ENCODE results near the gene HUNK.

The HUNK gene

DNA sequence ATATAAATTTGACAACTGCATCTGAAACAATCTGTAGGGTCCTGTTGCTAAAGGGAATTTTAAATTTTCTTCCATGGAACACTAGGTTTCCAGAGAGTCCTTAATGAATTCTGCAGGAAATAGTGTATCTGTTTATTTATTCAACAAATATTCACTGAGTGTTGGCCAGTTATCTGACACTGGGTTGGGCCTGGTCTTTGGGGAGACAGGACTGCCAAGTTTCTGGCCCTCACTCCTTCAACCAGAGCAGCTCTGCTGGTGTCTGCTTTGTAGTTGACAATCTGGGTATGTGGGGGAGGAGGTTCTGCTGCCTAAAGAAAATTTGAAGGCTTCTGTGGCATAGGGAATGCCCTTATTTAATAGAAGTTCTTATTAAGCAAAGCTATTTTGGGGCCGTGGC lies 26.1 kb upstream of the HUNK start:
- no peak overlapping the region for H4K12ac ChIP-seq (ENCODE audit: low read depth, low read length)
- H3K79me1 ChIP-seq (ENCODE audit: low read length): no peaks in the 10 kb centered on the region
- no peak for DNase-seq
- no peaks in the 10 kb centered on the region for H3K4me1 ChIP-seq (ENCODE audit: control insufficient read depth in 1 of 2, insufficient read depth in 2 of 2, low read length in 2 of 2)
- H3K4me2 ChIP-seq (ENCODE audit: low read length): no peak overlapping the region
- no peak overlapping the region for H2AFZ ChIP-seq (ENCODE audit: insufficient read depth, low read length, poor library complexity)
- H3K79me2 ChIP-seq (ENCODE audit: control insufficient read depth, insufficient read depth, low read length, poor library complexity): no peaks in the 10 kb centered on the region
- WGBS (ENCODE audit: extremely low coverage, insufficient coverage, insufficient read length): no CpG with 5 or more reads among the region's 1 CpG
- H2BK5ac ChIP-seq (ENCODE audit: low read depth, low read length, poor library complexity): no peak overlapping the region
- no peak overlapping the region for H3K14ac ChIP-seq (ENCODE audit: low read length)
- H3K36me3 ChIP-seq (ENCODE audit: control insufficient read depth in 1 of 2, insufficient read depth in 2 of 2, low read length in 2 of 2): no peaks in the 10 kb centered on the region
- no peak overlapping the region for H3K4ac ChIP-seq (ENCODE audit: low read depth, low read length)
- no peak overlapping the region for H2BK12ac ChIP-seq (ENCODE audit: low read length)
- H3K9ac ChIP-seq (ENCODE audit: low read length): no peak overlapping the region
- no peak overlapping the region for H4K91ac ChIP-seq (ENCODE audit: low read depth, low read length)
- peaks cover 3% of the 10 kb centered on the region for H3K9me3 ChIP-seq (ENCODE audit: insufficient read depth, low read depth, low read length)
- no peak overlapping the region for H3K23ac ChIP-seq (ENCODE audit: low read length)
- no peak overlapping the region for H2AK5ac ChIP-seq (ENCODE audit: low read length)
- no peak overlapping the region for H3K27ac ChIP-seq (ENCODE audit: low read depth, low read length)
- no peak overlapping the region for H3K4me3 ChIP-seq (ENCODE audit: low read depth, low read length)
- no peak overlapping the region for H2BK120ac ChIP-seq (ENCODE audit: insufficient read depth, low read length, poor library complexity)
- no peak overlapping the region for H3K18ac ChIP-seq (ENCODE audit: low read length)
- no peak overlapping the region for H4K8ac ChIP-seq (ENCODE audit: low read depth, low read length)
- H3K27me3 ChIP-seq (ENCODE audit: insufficient read depth, low read length): no peaks in the 10 kb centered on the region

DNA sequence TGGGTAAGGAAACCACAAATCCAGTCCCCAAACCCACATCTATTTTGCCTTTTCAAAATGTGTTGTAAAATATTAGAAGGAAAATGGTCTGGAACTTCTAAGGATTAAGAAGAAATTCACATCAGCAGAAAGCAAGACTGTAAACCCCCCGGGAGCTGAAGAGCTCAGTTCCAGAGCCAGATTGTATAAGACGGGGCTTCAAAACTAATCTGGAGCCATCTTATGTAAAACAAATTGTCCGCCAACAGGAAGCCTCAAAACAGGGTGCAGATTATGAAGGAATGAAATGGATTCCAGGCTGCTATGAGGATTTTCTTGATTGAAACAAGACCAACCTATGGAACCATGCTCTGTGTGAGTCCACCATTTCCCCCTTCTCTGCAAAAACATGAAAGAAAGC lies 25.1 kb upstream of the HUNK start:
- H3K27ac ChIP-seq (ENCODE audit: low read depth, low read length): no peak overlapping the region

DNA sequence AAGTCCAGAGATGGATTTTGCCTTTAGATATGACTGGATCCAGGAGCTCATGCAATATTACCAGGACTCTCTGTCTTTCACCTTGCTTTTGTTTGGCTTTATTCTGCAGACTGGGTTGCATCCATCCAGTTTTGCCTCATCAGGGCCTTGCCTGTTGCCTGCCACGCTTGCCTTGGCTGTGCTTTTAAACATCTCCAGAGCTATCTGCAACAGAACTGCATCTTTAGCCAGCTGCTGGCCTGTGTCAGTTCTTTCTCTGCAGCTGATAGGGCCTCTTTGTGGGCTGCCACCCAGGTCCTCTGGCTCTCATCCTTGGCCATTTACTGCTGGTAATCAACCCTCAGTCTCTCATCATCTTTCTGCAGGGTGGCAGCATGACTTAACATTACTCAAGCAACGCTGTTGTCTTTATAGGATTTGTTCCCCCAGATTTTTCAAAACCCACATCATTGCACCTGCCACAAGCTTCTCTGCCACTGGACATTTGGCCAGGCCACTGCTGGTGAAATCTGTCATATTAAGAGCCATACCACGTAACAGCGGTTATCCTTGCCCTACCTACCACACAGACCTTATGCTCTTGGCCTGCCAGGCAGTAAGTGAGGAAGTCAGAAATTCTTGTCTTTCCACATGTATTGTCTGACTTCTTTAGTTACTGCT lies 24.4 kb upstream of the HUNK start:
- no peak overlapping the region for H3K4me3 ChIP-seq (ENCODE audit: low read depth, low read length)
- no peak overlapping the region for H3K27ac ChIP-seq (ENCODE audit: low read depth, low read length)
- peaks cover 3% of the 10 kb centered on the region for H3K9me3 ChIP-seq (ENCODE audit: insufficient read depth, low read depth, low read length)
- no peaks in the 10 kb centered on the region for H3K27me3 ChIP-seq (ENCODE audit: insufficient read depth, low read length)
- no peak overlapping the region for H2AK5ac ChIP-seq (ENCODE audit: low read length)
- H3K18ac ChIP-seq (ENCODE audit: low read length): no peak overlapping the region
- H2BK5ac ChIP-seq (ENCODE audit: low read depth, low read length, poor library complexity): no peak overlapping the region
- H3K79me1 ChIP-seq (ENCODE audit: low read length): no peaks in the 10 kb centered on the region
- no peak overlapping the region for H3K4me2 ChIP-seq (ENCODE audit: low read length)
- H2BK12ac ChIP-seq (ENCODE audit: low read length): no peak overlapping the region
- H3K4ac ChIP-seq (ENCODE audit: low read depth, low read length): no peak overlapping the region
- no peaks in the 10 kb centered on the region for H3K36me3 ChIP-seq (ENCODE audit: control insufficient read depth in 1 of 2, insufficient read depth in 2 of 2, low read length in 2 of 2)
- no peak overlapping the region for H4K91ac ChIP-seq (ENCODE audit: low read depth, low read length)
- no peak overlapping the region for H4K8ac ChIP-seq (ENCODE audit: low read depth, low read length)
- no peak overlapping the region for H3K9ac ChIP-seq (ENCODE audit: low read length)
- no peak overlapping the region for H4K12ac ChIP-seq (ENCODE audit: low read depth, low read length)
- H3K14ac ChIP-seq (ENCODE audit: low read length): no peak overlapping the region
- no peak overlapping the region for H2AFZ ChIP-seq (ENCODE audit: insufficient read depth, low read length, poor library complexity)
- H3K79me2 ChIP-seq (ENCODE audit: control insufficient read depth, insufficient read depth, low read length, poor library complexity): no peaks in the 10 kb centered on the region
- DNase-seq: no peak
- WGBS (ENCODE audit: extremely low coverage, insufficient coverage, insufficient read length): no CpG with 5 or more reads among the region's 4 CpGs
- H2BK120ac ChIP-seq (ENCODE audit: insufficient read depth, low read length, poor library complexity): no peak overlapping the region
- H3K23ac ChIP-seq (ENCODE audit: low read length): no peak overlapping the region
- H3K4me1 ChIP-seq (ENCODE audit: control insufficient read depth in 1 of 2, insufficient read depth in 2 of 2, low read length in 2 of 2): no peaks in the 10 kb centered on the region

More for the DNA sequence above, 25.1 kb upstream of the HUNK start:
- H3K4me3 ChIP-seq (ENCODE audit: low read depth, low read length): no peak overlapping the region
- no peak for DNase-seq
- no peak overlapping the region for H3K4ac ChIP-seq (ENCODE audit: low read depth, low read length)
- no peak overlapping the region for H2AK5ac ChIP-seq (ENCODE audit: low read length)
- no peak overlapping the region for H3K23ac ChIP-seq (ENCODE audit: low read length)
- H3K4me2 ChIP-seq (ENCODE audit: low read length): no peak overlapping the region
- no peak overlapping the region for H4K8ac ChIP-seq (ENCODE audit: low read depth, low read length)
- H2AFZ ChIP-seq (ENCODE audit: insufficient read depth, low read length, poor library complexity): no peak overlapping the region
- H3K18ac ChIP-seq (ENCODE audit: low read length): no peak overlapping the region
- H4K91ac ChIP-seq (ENCODE audit: low read depth, low read length): no peak overlapping the region
- no peaks in the 10 kb centered on the region for H3K36me3 ChIP-seq (ENCODE audit: control insufficient read depth in 1 of 2, insufficient read depth in 2 of 2, low read length in 2 of 2)
- H2BK12ac ChIP-seq (ENCODE audit: low read length): no peak overlapping the region
- H3K79me1 ChIP-seq (ENCODE audit: low read length): no peaks in the 10 kb centered on the region
- no peak overlapping the region for H2BK120ac ChIP-seq (ENCODE audit: insufficient read depth, low read length, poor library complexity)
- H4K12ac ChIP-seq (ENCODE audit: low read depth, low read length): no peak overlapping the region
- H3K27me3 ChIP-seq (ENCODE audit: insufficient read depth, low read length): no peaks in the 10 kb centered on the region
- H3K9ac ChIP-seq (ENCODE audit: low read length): no peak overlapping the region
- H3K14ac ChIP-seq (ENCODE audit: low read length): no peak overlapping the region
- no CpG with 5 or more reads among the region's 3 CpGs for WGBS (ENCODE audit: extremely low coverage, insufficient coverage, insufficient read length)
- no peaks in the 10 kb centered on the region for H3K79me2 ChIP-seq (ENCODE audit: control insufficient read depth, insufficient read depth, low read length, poor library complexity)
- H3K4me1 ChIP-seq (ENCODE audit: control insufficient read depth in 1 of 2, insufficient read depth in 2 of 2, low read length in 2 of 2): no peaks in the 10 kb centered on the region
- no peak overlapping the region for H2BK5ac ChIP-seq (ENCODE audit: low read depth, low read length, poor library complexity)
- peaks cover 3% of the 10 kb centered on the region for H3K9me3 ChIP-seq (ENCODE audit: insufficient read depth, low read depth, low read length)

DNA sequence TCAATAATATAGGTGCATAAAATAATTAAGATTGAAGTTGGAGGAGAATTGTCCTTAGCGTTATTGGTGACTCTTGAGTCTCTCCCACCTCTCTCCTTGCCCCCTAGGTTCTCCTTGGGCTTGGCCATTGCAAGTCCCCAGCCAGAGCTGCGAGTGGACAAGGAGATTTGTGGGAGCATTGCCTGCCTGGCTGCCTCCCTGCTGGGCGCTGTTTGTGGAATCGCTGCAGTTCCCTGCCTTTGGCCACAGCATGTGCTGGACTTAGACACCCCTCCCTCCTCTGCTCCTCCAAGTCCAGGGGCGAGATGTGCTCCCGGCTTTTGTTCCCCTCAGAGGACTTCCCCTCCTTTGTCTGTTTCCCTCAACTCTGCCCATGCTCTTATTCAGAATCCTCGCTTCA lies 21.9 kb upstream of the HUNK start:
- Histone ChIP-seq H3K79me1 (ENCODE audit: low read length) (no peaks in the 10 kb centered on the region), H2BK120ac (ENCODE audit: insufficient read depth, low read length, poor library complexity) (no peak overlapping the region), H4K12ac (ENCODE audit: low read depth, low read length) (no peak overlapping the region), H4K91ac (ENCODE audit: low read depth, low read length) (no peak overlapping the region), H3K4me1 (ENCODE audit: control insufficient read depth in 1 of 2, insufficient read depth in 2 of 2, low read length in 2 of 2) (no peaks in the 10 kb centered on the region), H3K23ac (ENCODE audit: low read length) (no peak overlapping the region), H3K9ac (ENCODE audit: low read length) (no peak overlapping the region), H3K27me3 (ENCODE audit: insufficient read depth, low read length) (no peaks in the 10 kb centered on the region), H3K36me3 (ENCODE audit: control insufficient read depth in 1 of 2, insufficient read depth in 2 of 2, low read length in 2 of 2) (no peaks in the 10 kb centered on the region), H3K9me3 (ENCODE audit: insufficient read depth, low read depth, low read length) (peaks cover 3% of the 10 kb centered on the region), H3K4ac (ENCODE audit: low read depth, low read length) (no peak overlapping the region), H3K4me2 (ENCODE audit: low read length) (no peak overlapping the region), H2BK12ac (ENCODE audit: low read length) (no peak overlapping the region), H3K27ac (ENCODE audit: low read depth, low read length) (no peak overlapping the region), H3K14ac (ENCODE audit: low read length) (no peak overlapping the region), H2BK5ac (ENCODE audit: low read depth, low read length, poor library complexity) (no peak overlapping the region), H4K8ac (ENCODE audit: low read depth, low read length) (no peak overlapping the region), H2AFZ (ENCODE audit: insufficient read depth, low read length, poor library complexity) (no peak overlapping the region), H3K18ac (ENCODE audit: low read length) (no peak overlapping the region), H3K79me2 (ENCODE audit: control insufficient read depth, insufficient read depth, low read length, poor library complexity) (no peaks in the 10 kb centered on the region), H3K4me3 (ENCODE audit: low read depth, low read length) (no peak overlapping the region), H2AK5ac (ENCODE audit: low read length) (no peak overlapping the region)
- no CpG with 5 or more reads among the region's 7 CpGs for WGBS (ENCODE audit: extremely low coverage, insufficient coverage, insufficient read length)
- DNase-seq: no peak

All from trophoblast cell (in vitro differentiated cells and primary cell).